ENCODE results near the gene EPDR1. TPM values are rescaled to one million over a fixed set of nuclear protein-coding genes. Genes with fewer than 3 reads are reported as not detected.

The EPDR1 gene
- total RNA-seq, result 51.9 and 78.6 TPM in 2 replicates
- 42.7 and 44.2 TPM in 2 replicates for polyA plus RNA-seq

DNA sequence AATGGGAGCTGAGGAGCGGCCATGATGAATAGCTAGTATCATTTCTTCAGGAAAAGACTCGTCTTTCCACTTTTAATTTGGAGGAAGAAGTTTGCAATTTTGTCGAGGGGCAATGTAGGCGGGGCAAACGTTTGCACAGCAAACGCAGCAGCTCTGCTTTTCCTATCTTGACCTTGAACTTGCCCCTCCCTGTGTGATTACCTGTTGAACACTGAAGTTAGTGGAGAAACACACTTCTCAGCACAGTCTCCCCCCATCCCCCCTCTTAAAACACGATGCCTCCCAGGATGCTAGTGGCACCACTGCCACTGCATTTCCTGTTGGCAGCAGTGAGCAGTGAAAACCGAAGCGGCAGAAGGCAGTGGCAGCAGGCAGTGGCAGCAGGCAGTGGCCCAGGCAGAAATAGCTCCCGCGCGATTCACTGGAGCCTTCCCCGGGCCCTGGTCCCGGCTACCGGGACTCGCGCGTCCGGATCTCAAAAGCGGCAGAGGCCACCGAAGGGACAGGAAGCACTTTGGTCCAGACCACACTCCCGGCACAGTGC, at the start of gene EPDR1:
EPDR1 (plus strand) TSS at position 336 of the 544 bp plus-strand sequence. CDS start 300 bp downstream, outside the sequence.
- peaks cover 43% of the 10 kb centered on the region for H3K27me3 ChIP-seq
- peak; percentile 42 to 66 for DNase-seq (ENCODE audit: low read depth in 1 of 2, low spot score in 1 of 2)

DNA sequence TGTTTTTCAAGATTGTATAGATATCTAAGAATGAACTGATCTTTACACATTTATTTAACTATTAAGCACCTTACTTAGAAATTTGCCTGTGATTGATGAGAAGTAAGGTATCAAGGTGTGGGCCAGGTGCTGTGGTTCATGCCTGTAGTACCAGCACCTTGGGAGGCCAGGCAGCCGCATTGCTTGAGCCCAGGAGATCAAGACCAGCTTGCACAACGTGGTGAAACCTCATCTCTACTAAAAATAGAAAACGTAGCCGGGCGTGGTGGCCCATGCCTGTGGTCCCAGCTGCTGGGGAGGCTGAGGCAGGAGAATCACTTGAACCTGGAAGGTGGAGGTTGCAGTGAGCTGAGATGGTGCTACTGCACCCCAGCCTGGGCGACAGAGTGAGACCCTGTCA, 38.4 kb upstream of the EPDR1 start:
- Histone ChIP-seq H3K4me1 (ENCODE audit: low read depth) (no peaks in the 10 kb centered on the region), H3K27ac (no peak overlapping the region), H3K9me3 (ENCODE audit: low read depth) (no peaks in the 10 kb centered on the region), H3K36me3 (no peaks in the 10 kb centered on the region), H3K27me3 (no peaks in the 10 kb centered on the region), H3K4me3 (no peak overlapping the region)
- TF ChIP-seq, protein P1, sequence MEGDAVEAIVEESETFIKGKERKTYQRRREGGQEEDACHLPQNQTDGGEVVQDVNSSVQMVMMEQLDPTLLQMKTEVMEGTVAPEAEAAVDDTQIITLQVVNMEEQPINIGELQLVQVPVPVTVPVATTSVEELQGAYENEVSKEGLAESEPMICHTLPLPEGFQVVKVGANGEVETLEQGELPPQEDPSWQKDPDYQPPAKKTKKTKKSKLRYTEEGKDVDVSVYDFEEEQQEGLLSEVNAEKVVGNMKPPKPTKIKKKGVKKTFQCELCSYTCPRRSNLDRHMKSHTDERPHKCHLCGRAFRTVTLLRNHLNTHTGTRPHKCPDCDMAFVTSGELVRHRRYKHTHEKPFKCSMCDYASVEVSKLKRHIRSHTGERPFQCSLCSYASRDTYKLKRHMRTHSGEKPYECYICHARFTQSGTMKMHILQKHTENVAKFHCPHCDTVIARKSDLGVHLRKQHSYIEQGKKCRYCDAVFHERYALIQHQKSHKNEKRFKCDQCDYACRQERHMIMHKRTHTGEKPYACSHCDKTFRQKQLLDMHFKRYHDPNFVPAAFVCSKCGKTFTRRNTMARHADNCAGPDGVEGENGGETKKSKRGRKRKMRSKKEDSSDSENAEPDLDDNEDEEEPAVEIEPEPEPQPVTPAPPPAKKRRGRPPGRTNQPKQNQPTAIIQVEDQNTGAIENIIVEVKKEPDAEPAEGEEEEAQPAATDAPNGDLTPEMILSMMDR (IDR thresholded peaks at IDR 0.05; ENCODE audit: low read depth, low read length), result no peak
- no peak for DNase-seq (ENCODE audit: low read depth in 1 of 2, low spot score in 1 of 2)

More for the DNA sequence above, at the start of gene EPDR1:
- peaks cover 12% of the 10 kb centered on the region for H3K4me1 ChIP-seq (ENCODE audit: low read depth)
- no peaks in the 10 kb centered on the region for H3K9me3 ChIP-seq (ENCODE audit: low read depth)
- H3K36me3 ChIP-seq, result no peaks in the 10 kb centered on the region
- peak within 1 kb of the TSS; percentile 46 for H3K27ac ChIP-seq
- H3K4me3 ChIP-seq, result peak within 1 kb of the TSS; percentile 55
- TF ChIP-seq, protein P1 (IDR thresholded peaks at IDR 0.05; ENCODE audit: low read depth, low read length), result no peak

DNA sequence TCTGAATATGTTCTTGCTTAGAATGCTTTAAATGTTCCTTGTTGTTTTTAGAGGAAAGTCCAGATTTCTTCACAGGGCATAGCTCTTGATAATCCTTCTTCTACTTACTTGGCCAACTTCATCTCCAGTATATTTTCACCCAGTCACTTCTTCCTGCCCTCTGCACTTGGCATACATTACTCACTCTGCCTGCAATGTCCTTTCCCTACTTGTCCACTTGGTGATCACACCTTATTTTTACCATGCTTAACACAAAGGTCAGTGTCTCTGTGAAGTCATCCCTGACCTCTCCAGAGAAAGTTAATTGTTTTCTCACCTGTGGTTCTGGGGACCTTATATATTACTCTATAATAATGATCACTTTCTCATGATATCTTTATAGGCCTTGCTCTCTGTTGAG, 27.1 kb upstream of the EPDR1 start:
- no peak for DNase-seq (ENCODE audit: low read depth in 1 of 2, low spot score in 1 of 2)
- no peak overlapping the region for H3K27ac ChIP-seq
- no peaks in the 10 kb centered on the region for H3K36me3 ChIP-seq
- H3K27me3 ChIP-seq, result no peaks in the 10 kb centered on the region
- H3K4me3 ChIP-seq, result no peak overlapping the region
- no peaks in the 10 kb centered on the region for H3K9me3 ChIP-seq (ENCODE audit: low read depth)
- no peaks in the 10 kb centered on the region for H3K4me1 ChIP-seq (ENCODE audit: low read depth)
- TF ChIP-seq, protein P1 (IDR thresholded peaks at IDR 0.05; ENCODE audit: low read depth, low read length), result no peak

DNA sequence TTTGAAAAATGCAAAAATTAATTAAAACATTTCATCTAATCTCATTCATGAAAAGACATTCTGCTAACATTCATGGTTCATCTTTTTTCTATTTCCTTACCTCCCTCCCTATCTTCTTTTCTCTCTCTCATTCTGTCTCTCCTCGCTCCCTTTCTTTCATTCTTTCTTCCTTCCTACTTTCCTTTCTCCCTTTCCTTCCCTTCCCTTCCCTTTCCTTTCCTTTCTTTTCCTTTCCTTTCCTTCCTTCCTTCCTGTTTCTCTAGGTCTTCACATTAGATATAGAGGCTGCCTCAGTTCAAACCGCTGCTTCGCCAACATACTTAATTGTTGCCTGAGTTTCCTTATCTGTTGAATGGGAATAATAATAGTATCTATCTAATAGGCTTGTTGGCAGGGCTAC, 25.8 kb upstream of the EPDR1 start:
- Histone ChIP-seq H3K27me3 (no peaks in the 10 kb centered on the region), H3K27ac (no peak overlapping the region), H3K36me3 (no peaks in the 10 kb centered on the region), H3K4me1 (ENCODE audit: low read depth) (no peaks in the 10 kb centered on the region), H3K4me3 (no peak overlapping the region), H3K9me3 (ENCODE audit: low read depth) (no peaks in the 10 kb centered on the region)
- TF ChIP-seq, protein P1 (IDR thresholded peaks at IDR 0.05; ENCODE audit: low read depth, low read length), result no peak
- DNase-seq (ENCODE audit: low read depth in 1 of 2, low spot score in 1 of 2), result no peak

DNA sequence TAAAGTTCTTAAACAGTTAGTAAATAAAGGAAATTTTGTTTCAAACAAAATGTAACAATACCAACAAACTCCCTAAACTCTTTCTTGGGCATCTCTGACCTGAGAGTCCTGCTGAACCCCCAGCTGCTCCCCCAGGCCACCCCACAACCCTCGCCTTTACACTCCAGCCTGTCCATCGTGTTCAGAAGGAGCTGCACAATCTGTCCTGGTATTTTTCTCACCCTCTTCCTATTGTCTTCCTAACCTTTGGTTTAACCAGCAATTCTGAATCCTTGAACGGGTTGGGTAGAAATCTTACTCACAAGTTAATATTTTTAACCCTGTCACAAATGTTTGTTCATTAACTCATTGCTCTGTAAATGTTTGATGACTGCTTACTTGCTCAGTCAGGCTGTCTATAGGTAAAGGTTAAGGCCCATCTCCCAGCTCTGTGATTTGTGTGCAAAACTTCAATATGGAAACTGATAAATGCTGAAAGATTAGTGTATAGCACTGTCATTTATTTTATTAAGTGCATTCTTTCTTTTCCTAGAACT, 20.7 kb upstream of the EPDR1 start:
- Histone ChIP-seq H3K4me1 (ENCODE audit: low read depth) (peaks cover 3% of the 10 kb centered on the region), H3K9me3 (ENCODE audit: low read depth) (no peaks in the 10 kb centered on the region), H3K27ac (no peak overlapping the region), H3K27me3 (no peaks in the 10 kb centered on the region), H3K4me3 (no peak overlapping the region), H3K36me3 (no peaks in the 10 kb centered on the region)
- no peak for DNase-seq (ENCODE audit: low read depth in 1 of 2, low spot score in 1 of 2)
- TF ChIP-seq, protein P1 (IDR thresholded peaks at IDR 0.05; ENCODE audit: low read depth, low read length), result no peak
